WTC11 (cell line): Measurements from ENCODE around the gene WDR75. TPM values are rescaled to one million over a fixed set of nuclear protein-coding genes. Genes with fewer than 3 reads are reported as not detected.
"Not testable (repeated sequence)": the region's sequence is repeated elsewhere in the genome, so short reads cannot be mapped to it uniquely, and the experiment has no call there.

Source experiments
- ATAC-seq: fragments of 200-7000 bp; cut with Tn5 transposase; 2 replicates; pipeline ENCODE4 v1.10.0; 2021; ENCODE audit warnings: mild to moderate bottlenecking, moderate library complexity
- CTCF ChIA-PET: fragments of 300-600 bp; sonication (Branson Sonifier 250); formaldehyde crosslinking; loops from one replicate; lab custom pipeline; 2021; ENCODE audit warnings: antibody characterized with exemption; lab: Charles Lee
- POLR2A ChIA-PET: fragments of 350-600 bp; sonication (Branson Sonifier 250); formaldehyde crosslinking; loops from one replicate; lab custom pipeline; 2021; ENCODE audit warnings: antibody characterized with exemption; lab: Charles Lee
- DNase-seq: peaks from one replicate; pipeline ENCODE4 v3.0.0; 2021; ENCODE audit warnings: low spot score
- H3K27ac Mint-ChIP-seq: 2 replicates; pipeline ENCODE4 v1.8.0; 2021; ENCODE audit warnings: mixed read lengths
- H3K27me3 Mint-ChIP-seq: 2 replicates; pipeline ENCODE4 v1.8.0; 2021; ENCODE audit warnings: low read depth, mild to moderate bottlenecking, moderate library complexity, mixed read lengths
- H3K36me3 Mint-ChIP-seq: 2 replicates; pipeline ENCODE4 v1.8.0; 2021; ENCODE audit warnings: mixed read lengths
- H3K4me1 Mint-ChIP-seq: 2 replicates; pipeline ENCODE4 v1.8.0; 2022; ENCODE audit warnings: mixed read lengths
- H3K4me3 Mint-ChIP-seq: 2 replicates; pipeline ENCODE4 v1.8.0; 2021; ENCODE audit warnings: mild to moderate bottlenecking, moderate library complexity, mixed read lengths
- H3K9me3 Mint-ChIP-seq: 2 replicates; pipeline ENCODE4 v1.8.0; 2021; ENCODE audit warnings: mixed read lengths
- E2F1 ChIP-seq: sonication (generic); formaldehyde crosslinking; IDR thresholded peaks from 2 replicates; pipeline ENCODE4 v1.8.0; 2022; ENCODE audit warnings: mild to moderate bottlenecking, missing genetic modification reagents
- EMX1 ChIP-seq: fragments of 250-450 bp; sonication (Bioruptor Pico); IDR thresholded peaks from 2 replicates; pipeline ENCODE4 v1.8.0; 2021; ENCODE audit warnings: mild to moderate bottlenecking
- FOXK1 ChIP-seq: sonication (generic); formaldehyde crosslinking; IDR thresholded peaks from 2 replicates; pipeline ENCODE4 v1.8.0; 2022; ENCODE audit warnings: mild to moderate bottlenecking, moderate library complexity, missing genetic modification reagents
- MXD4 ChIP-seq: fragments of 250-450 bp; sonication (Bioruptor Pico); IDR thresholded peaks from 2 replicates; pipeline ENCODE4 v1.8.0; 2021; ENCODE audit warnings: mild to moderate bottlenecking, moderate library complexity, borderline replicate concordance
- MYBL2 ChIP-seq: sonication (generic); formaldehyde crosslinking; IDR thresholded peaks from 2 replicates; pipeline ENCODE4 v1.8.1; 2023; ENCODE audit warnings: mild to moderate bottlenecking, moderate library complexity, missing genetic modification reagents
- NFATC4 ChIP-seq: fragments of 250-450 bp; sonication (Bioruptor Pico); IDR thresholded peaks from 2 replicates; pipeline ENCODE4 v1.9.0; 2021; ENCODE audit warnings: mild to moderate bottlenecking
- PRDM15 ChIP-seq: sonication (generic); formaldehyde crosslinking; IDR thresholded peaks from 2 replicates; pipeline ENCODE4 v1.8.0; 2022; ENCODE audit warnings: missing genetic modification reagents
- PREB ChIP-seq: sonication (generic); formaldehyde crosslinking; IDR thresholded peaks from 2 replicates; pipeline ENCODE4 v1.8.1; 2022; ENCODE audit warnings: mild to moderate bottlenecking, missing genetic modification reagents, moderate library complexity, borderline replicate concordance
- TCF7 ChIP-seq: sonication (generic); formaldehyde crosslinking; IDR thresholded peaks from 2 replicates; pipeline ENCODE4 v1.8.0; 2022; ENCODE audit warnings: mild to moderate bottlenecking, low read depth, missing genetic modification reagents, moderate library complexity
- ZNF219 ChIP-seq: sonication (generic); formaldehyde crosslinking; IDR thresholded peaks from 2 replicates; pipeline ENCODE4 v1.8.0; 2023; ENCODE audit warnings: missing genetic modification reagents, mild to moderate bottlenecking, borderline replicate concordance
- ZNF232 ChIP-seq: sonication (generic); formaldehyde crosslinking; IDR thresholded peaks from 2 replicates; pipeline ENCODE4 v1.8.0; 2022; ENCODE audit warnings: mild to moderate bottlenecking, missing genetic modification reagents
- ZNF263 ChIP-seq: sonication (generic); formaldehyde crosslinking; IDR thresholded peaks from 2 replicates; pipeline ENCODE4 v1.8.1; 2022; ENCODE audit warnings: low read depth, mild to moderate bottlenecking, moderate library complexity, missing genetic modification reagents
- ZNF281 ChIP-seq: sonication (generic); formaldehyde crosslinking; IDR thresholded peaks from 2 replicates; pipeline ENCODE4 v1.8.0; 2023; ENCODE audit warnings: mild to moderate bottlenecking, missing genetic modification reagents
- ZSCAN18 ChIP-seq: fragments of 250-450 bp; sonication (Bioruptor Pico); IDR thresholded peaks from 2 replicates; pipeline ENCODE4 v2.1.2; 2022; ENCODE audit warnings: mild to moderate bottlenecking, moderate library complexity
- total RNA-seq: library from RNA; stranded (reverse); gene quantifications from 3 replicates; pipeline ENCODE4 v1.2.3, GENCODE V29; 2021

Gene WDR75
- total RNA-seq, 1 experiment from 2014 or later: 68.3 TPM

GRCh38 chr2:189474526-189474925 is 33.3 kb downstream of the WDR75 start (continued):
- TF ChIP-seq ZNF281 (CRISPR knock-in tag): no peak
- TF ChIP-seq ZSCAN18: no peak
- TF ChIP-seq MXD4 (CRISPR knock-in tag): no peak
- no peak for TF ChIP-seq NFATC4

GRCh38 chr2:189477756-189478155 is 36.5 kb downstream of the WDR75 start:
- Mint-ChIP-seq H3K36me3 (peaks cover 26% of the 10 kb centered on the region), H3K4me1 (no peaks in the 10 kb centered on the region), H3K4me3 (no peak overlapping the region), H3K27me3 (no peaks in the 10 kb centered on the region), H3K9me3 (no peaks in the 10 kb centered on the region), H3K27ac (peak overlapping the region; percentile 79)
- DNase-seq (no peak), ATAC-seq (peak; percentile 58)
- no peak for TF ChIP-seq ZNF232 (CRISPR knock-in tag)
- TF ChIP-seq TCF7: no peak
- no peak for TF ChIP-seq E2F1
- no peak for TF ChIP-seq PRDM15 (CRISPR knock-in tag)
- ChIA-PET CTCF (no interaction called here), POLR2A (no interaction called here)

- POLR2A ChIA-PET, H3K27ac Mint-ChIP-seq, ATAC-seq, H3K27me3 Mint-ChIP-seq, H3K9me3 Mint-ChIP-seq, DNase-seq, H3K4me1 Mint-ChIP-seq, H3K4me3 Mint-ChIP-seq, CTCF ChIA-PET: not testable (repeated sequence)
- peaks cover 25% of the 10 kb centered on the region for H3K36me3 Mint-ChIP-seq
Observed at GRCh38 chr2:189478289-189478688, 37.0 kb downstream of the WDR75 start.

GRCh38 chr2:189481071-189481470 is 39.8 kb downstream of the WDR75 start:
- no peaks in the 10 kb centered on the region for H3K4me1 Mint-ChIP-seq
- POLR2A ChIA-PET: no interaction called here
- DNase-seq: no peak
- no peak overlapping the region for H3K27ac Mint-ChIP-seq
- no peaks in the 10 kb centered on the region for H3K9me3 Mint-ChIP-seq
- no peak overlapping the region for H3K4me3 Mint-ChIP-seq
- H3K27me3 Mint-ChIP-seq: no peaks in the 10 kb centered on the region
- peaks cover 4% of the 10 kb centered on the region for H3K36me3 Mint-ChIP-seq
- CTCF ChIA-PET: no interaction called here
- no peak for ATAC-seq
- no peak for TF ChIP-seq EMX1
- no peak for TF ChIP-seq PREB
- TF ChIP-seq PRDM15 (CRISPR knock-in tag): no peak
- no peak for TF ChIP-seq ZNF232 (CRISPR knock-in tag)
- no peak for TF ChIP-seq ZNF263 (CRISPR knock-in tag)
- no peak for TF ChIP-seq ZNF219
- TF ChIP-seq MYBL2: no peak
- no peak for TF ChIP-seq FOXK1 (CRISPR knock-in tag)
